Measurements from ENCODE around the gene SNF8.

Gene SNF8

GRCh38 chr17:48892940-48893645 is 51.5 kb downstream of the SNF8 start:
- no peak for DNase-seq (ENCODE audit: low read depth in 2 of 2)

GRCh38 chr17:48890086-48890485 is 54.6 kb downstream of the SNF8 start:
- no peak for DNase-seq (ENCODE audit: low read depth in 2 of 2)

GRCh38 chr17:48883171-48883570 is 61.5 kb downstream of the SNF8 start:
- no peak for DNase-seq (ENCODE audit: low read depth in 2 of 2)

GRCh38 chr17:48882272-48882671 is 62.4 kb downstream of the SNF8 start:
- DNase-seq (ENCODE audit: low read depth in 2 of 2): no peak
